Measurements from ENCODE around the gene CTRB2.
"Not testable (repeated sequence)": the region's sequence is repeated elsewhere in the genome, so short reads cannot be mapped to it uniquely, and the experiment has no call there.

GRCh38 chr16:75205961-75206748 is 806 bp downstream of the CTRB2 start:
- not testable (repeated sequence) for TF ChIP-seq CTCF (conservative IDR thresholded peaks at IDR 0.05 in 1 of 2, IDR thresholded peaks at IDR 0.05 in 1 of 2; ENCODE audit: extremely low read depth in 1 of 2, insufficient read depth in 1 of 2, low read depth in 1 of 2, low read length in 2 of 2); EZH2 (IDR thresholded peaks at IDR 0.05; ENCODE audit: borderline replicate concordance, low read length)
